Natural killer cell (primary cell): Measurements from ENCODE around the gene GLI1. TPM values are rescaled to one million over a fixed set of nuclear protein-coding genes. Genes with fewer than 3 reads are reported as not detected.
A peak's percentile ranks its signal among the peaks of the same experiment; 100 is the strongest.
"Not testable (repeated sequence)": the region's sequence is repeated elsewhere in the genome, so short reads cannot be mapped to it uniquely, and the experiment has no call there.

Experiments used
- ATAC-seq, 3 donors: fragments of 150-1000 bp in 2 of 3; fragments of 200-7000 bp in 1 of 3; cut with Tn5 transposase; 1 replicate in 1 of 3; 2 replicates in 2 of 3; pipeline ENCODE4 v1.10.0; 2021; ENCODE audit warnings: mild to moderate bottlenecking in 2 of 3, moderate library complexity in 2 of 3
- DNase-seq, 2 donors: peaks; one replicate each; pipeline versions ENCODE4 v3.0.0 to v3.0.0-alpha.2; 2013 to 2021; ENCODE audit warnings: mixed read lengths in 1 of 2
- H3K27ac ChIP-seq: one replicate; pipeline ENCODE4 v1.5.1; 2013; ENCODE audit warnings: mild to moderate bottlenecking, low read length
- H3K27me3 ChIP-seq: one replicate; pipeline ENCODE4 v1.6.1; 2013; ENCODE audit warnings: low read length; ENCODE audit not compliant: control insufficient read depth, insufficient read depth
- H3K36me3 ChIP-seq: one replicate; pipeline ENCODE4 v1.6.1; 2013; ENCODE audit warnings: low read length; ENCODE audit not compliant: control insufficient read depth, insufficient read depth
- H3K4me1 ChIP-seq: one replicate; pipeline ENCODE4 v1.6.1; 2013; ENCODE audit warnings: low read length; ENCODE audit not compliant: control insufficient read depth, insufficient read depth
- H3K4me3 ChIP-seq: one replicate; pipeline ENCODE4 v1.5.1; 2013; ENCODE audit warnings: low read length
- H3K9me3 ChIP-seq: one replicate; pipeline ENCODE4 v1.6.1; 2013; ENCODE audit warnings: low read length; ENCODE audit not compliant: control insufficient read depth, insufficient read depth
- H3K27ac Mint-ChIP-seq, 2 donors: one replicate each; pipeline ENCODE4 v1.8.0; 2022; ENCODE audit warnings: mild to moderate bottlenecking in 2 of 2, mixed read lengths in 2 of 2, moderate library complexity in 1 of 2
- H3K27me3 Mint-ChIP-seq, 2 donors: one replicate each; pipeline ENCODE4 v1.8.0; 2022; ENCODE audit warnings: low read depth in 2 of 2, mixed read lengths in 2 of 2
- H3K36me3 Mint-ChIP-seq: one replicate; pipeline ENCODE4 v1.8.0; 2022; ENCODE audit warnings: mixed read lengths
- H3K4me1 Mint-ChIP-seq, 2 donors: one replicate each; pipeline ENCODE4 v1.8.0; 2022; ENCODE audit warnings: mixed read lengths in 2 of 2
- H3K4me3 Mint-ChIP-seq: one replicate; pipeline ENCODE4 v1.8.0; 2022; ENCODE audit warnings: mild to moderate bottlenecking, moderate library complexity, mixed read lengths
- H3K9me3 Mint-ChIP-seq, 2 donors: one replicate each; pipeline ENCODE4 v1.8.0; 2022; ENCODE audit warnings: mixed read lengths in 2 of 2
- CTCF ChIP-seq: fragments of 200-600 bp; IDR thresholded peaks from one replicate; pipeline ENCODE4 v1.8.0; 2022; ENCODE audit warnings: antibody characterized with exemption
- WGBS: methylation state at CpG from one replicate; pipeline ENCODE4 v1.1.7; 2013; ENCODE audit warnings: missing lambda C conversion rate; ENCODE audit not compliant: insufficient coverage; 5-methylcytosine and 5-hydroxymethylcytosine counted together
- intact Hi-C: fragments of 100-400 bp; cut with micrococcal nuclease; formaldehyde crosslinking; loops from one replicate; pipeline ENCODE4 v1.14.2; 2022
- total RNA-seq, 4 donors: library from RNA; stranded (reverse); fragments of 120-200 nt in 1 of 4; gene quantifications; one replicate each; pipeline versions ENCODE4 v1.2.3 to v1.2.4, GENCODE V29; 2013 to 2022

GLI1 gene
- total RNA-seq, 3 donors from 2014 or later (not counting 1 experiment from before 2014, with no cell fraction given) = 0.50 to 1.4 (median 0.99) TPM

GRCh38 chr12:57516617-57517153, 57.1 kb downstream of the GLI1 start:
- no peaks in the 10 kb centered on the region for H3K27me3 Mint-ChIP-seq
- DNase-seq (no peak), ATAC-seq (no peak)
- Histone ChIP-seq H3K27me3 (no peaks in the 10 kb centered on the region), H3K36me3 (peaks cover 65% of the 10 kb centered on the region), H3K4me3 (no peak overlapping the region), H3K27ac (no peak overlapping the region), H3K4me1 (peaks cover 32% of the 10 kb centered on the region), H3K9me3 (no peaks in the 10 kb centered on the region)
- H3K36me3 Mint-ChIP-seq = peaks cover 18% of the 10 kb centered on the region
- H3K4me3 Mint-ChIP-seq = no peak overlapping the region
- H3K27ac Mint-ChIP-seq = peak overlapping the region; percentile 99
- peaks cover 23 to 49% of the 10 kb centered on the region in 2 donors for H3K4me1 Mint-ChIP-seq
- TF ChIP-seq CTCF = no peak
- intact Hi-C loops = no loop called here
- 93% methylated on average over 10 of the region's 11 CpGs for WGBS
- H3K9me3 Mint-ChIP-seq = no peaks in the 10 kb centered on the region

- intact Hi-C loops = no loop called here
- H3K27me3 Mint-ChIP-seq = no peaks in the 10 kb centered on the region
Measured at GRCh38 chr12:57517187-57517586, 57.6 kb downstream of the GLI1 start.

GRCh38 chr12:57517718-57518117, 58.1 kb downstream of the GLI1 start:
- 90% methylated on average over 10 of the region's 10 CpGs for WGBS
- Histone ChIP-seq H3K4me1 (peaks cover 39% of the 10 kb centered on the region), H3K36me3 (peaks cover 54% of the 10 kb centered on the region)
- peaks cover 11% of the 10 kb centered on the region for H3K36me3 Mint-ChIP-seq
- ATAC-seq, DNase-seq, H3K9me3 Mint-ChIP-seq, intact Hi-C loops, H3K27ac ChIP-seq, H3K4me3 ChIP-seq, H3K27me3 Mint-ChIP-seq, H3K27me3 ChIP-seq, H3K9me3 ChIP-seq: not testable (repeated sequence)
- H3K4me3 Mint-ChIP-seq = peak overlapping the region; percentile 64
- peaks cover 28 to 56% of the 10 kb centered on the region in 2 donors for H3K4me1 Mint-ChIP-seq
- H3K27ac Mint-ChIP-seq = peak overlapping the region; percentile 99

More at GRCh38 chr12:57517187-57517586, 57.6 kb downstream of the GLI1 start:
- Mint-ChIP-seq H3K27ac (peak overlapping the region; percentile 99), H3K9me3 (no peaks in the 10 kb centered on the region), H3K36me3 (peaks cover 16% of the 10 kb centered on the region), H3K4me1 (peaks cover 28 to 54% of the 10 kb centered on the region in 2 donors), H3K4me3 (peak overlapping the region; percentile 64)
- no peaks in the 10 kb centered on the region for H3K9me3 ChIP-seq
- no peak for TF ChIP-seq CTCF
- H3K27me3 ChIP-seq = no peaks in the 10 kb centered on the region
- H3K36me3 ChIP-seq = peaks cover 60% of the 10 kb centered on the region
- ATAC-seq = no peak
- no peak for DNase-seq
- no peak overlapping the region for H3K4me3 ChIP-seq
- H3K4me1 ChIP-seq = peaks cover 37% of the 10 kb centered on the region
- no peak overlapping the region for H3K27ac ChIP-seq
- 52% methylated on average over 1 of the region's 1 CpG for WGBS

- Histone ChIP-seq H3K9me3 (no peaks in the 10 kb centered on the region), H3K4me1 (peaks cover 43% of the 10 kb centered on the region), H3K4me3 (no peak overlapping the region), H3K27me3 (no peaks in the 10 kb centered on the region), H3K36me3 (peaks cover 48% of the 10 kb centered on the region), H3K27ac (no peak overlapping the region)
- ATAC-seq (no peak), DNase-seq (no peak)
- TF ChIP-seq CTCF = no peak
- intact Hi-C loops = no loop called here
- 94% methylated on average over 8 of the region's 8 CpGs for WGBS
- H3K27me3 Mint-ChIP-seq = no peaks in the 10 kb centered on the region
- peak overlapping the region; percentile 97 for H3K4me3 Mint-ChIP-seq
- peaks cover 7% of the 10 kb centered on the region for H3K36me3 Mint-ChIP-seq
- H3K9me3 Mint-ChIP-seq = no peaks in the 10 kb centered on the region
- peak overlapping the region; percentile 99 for H3K27ac Mint-ChIP-seq
- peaks cover 28 to 60% of the 10 kb centered on the region in 2 donors for H3K4me1 Mint-ChIP-seq
Measured at GRCh38 chr12:57518176-57518919, 58.8 kb downstream of the GLI1 start.
